Stomach (tissue), 4 donors: ENCODE data around the gene IL16.

ENCODE experiments used
- EP300 ChIP-seq: sonication (generic); formaldehyde crosslinking; IDR thresholded peaks from one replicate; pipeline ENCODE4 v1.6.1; 2017; ENCODE audit warnings: antibody characterized with exemption
- POLR2A ChIP-seq, 4 donors: fragments of 450-650 bp; IDR thresholded peaks; one replicate each; pipeline ENCODE4 v1.6.1; 2016; ENCODE audit warnings: antibody characterized with exemption in 4 of 4, control low read depth in 2 of 4, mild to moderate bottlenecking in 1 of 4, moderate library complexity in 1 of 4
- POLR2AphosphoS5 ChIP-seq, 3 donors: sonication (generic); formaldehyde crosslinking; IDR thresholded peaks; one replicate each; pipeline ENCODE4 v1.6.1; 2016; ENCODE audit warnings: antibody characterized with exemption in 3 of 3

GRCh38 chr15:81277851-81278250, 81.2 kb downstream of the IL16 start:
- TF ChIP-seq POLR2AphosphoS5 (IDR thresholded peaks at IDR 0.05): no peak
- TF ChIP-seq POLR2A (IDR thresholded peaks at IDR 0.05): no peak
- no peak for TF ChIP-seq EP300
